Measurements from ENCODE around the gene ACOXL.

DNA sequence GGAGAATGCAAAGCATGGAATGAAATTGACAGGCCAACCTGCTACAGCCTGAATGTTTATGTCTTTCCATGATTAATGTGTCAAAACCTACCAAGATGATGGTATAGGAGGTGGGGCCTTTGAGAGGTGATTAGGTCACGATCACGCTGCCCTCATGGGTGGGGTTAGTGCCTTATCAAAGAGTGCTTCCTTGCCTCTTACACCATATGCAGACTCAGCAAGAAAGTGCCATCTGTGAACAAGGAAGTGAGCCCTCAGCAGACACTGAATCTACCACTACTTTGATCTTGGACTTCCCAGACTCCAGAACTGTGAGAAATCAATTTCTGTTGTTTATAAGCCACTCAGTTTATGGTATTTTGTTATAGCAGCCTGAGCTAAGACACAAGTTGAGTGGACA is 240.9 kb downstream of the ACOXL start:
- TF ChIP-seq, protein P1, sequence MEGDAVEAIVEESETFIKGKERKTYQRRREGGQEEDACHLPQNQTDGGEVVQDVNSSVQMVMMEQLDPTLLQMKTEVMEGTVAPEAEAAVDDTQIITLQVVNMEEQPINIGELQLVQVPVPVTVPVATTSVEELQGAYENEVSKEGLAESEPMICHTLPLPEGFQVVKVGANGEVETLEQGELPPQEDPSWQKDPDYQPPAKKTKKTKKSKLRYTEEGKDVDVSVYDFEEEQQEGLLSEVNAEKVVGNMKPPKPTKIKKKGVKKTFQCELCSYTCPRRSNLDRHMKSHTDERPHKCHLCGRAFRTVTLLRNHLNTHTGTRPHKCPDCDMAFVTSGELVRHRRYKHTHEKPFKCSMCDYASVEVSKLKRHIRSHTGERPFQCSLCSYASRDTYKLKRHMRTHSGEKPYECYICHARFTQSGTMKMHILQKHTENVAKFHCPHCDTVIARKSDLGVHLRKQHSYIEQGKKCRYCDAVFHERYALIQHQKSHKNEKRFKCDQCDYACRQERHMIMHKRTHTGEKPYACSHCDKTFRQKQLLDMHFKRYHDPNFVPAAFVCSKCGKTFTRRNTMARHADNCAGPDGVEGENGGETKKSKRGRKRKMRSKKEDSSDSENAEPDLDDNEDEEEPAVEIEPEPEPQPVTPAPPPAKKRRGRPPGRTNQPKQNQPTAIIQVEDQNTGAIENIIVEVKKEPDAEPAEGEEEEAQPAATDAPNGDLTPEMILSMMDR (IDR thresholded peaks at IDR 0.05): no peak
- no peak for TF ChIP-seq POLR2A (IDR thresholded peaks at IDR 0.05)
